GM23338 (cell line): ENCODE results near the gene TAC3. TPM values are rescaled to one million over a fixed set of nuclear protein-coding genes. Genes with fewer than 3 reads are reported as not detected.

ENCODE experiments used
- ATAC-seq: fragments of 200-7000 bp; cut with Tn5 transposase; 3 replicates; pipeline ENCODE4 v1.9.1; 2020
- DNase-seq: peaks from one replicate; pipeline ENCODE4 v3.0.0-alpha.2; 2015; ENCODE audit warnings: low spot score
- H2AFZ ChIP-seq: fragments of 200-600 bp; sonication (generic); 2 replicates; pipeline ENCODE4 v1.8.0; 2016; ENCODE audit warnings: antibody characterized with exemption, mild to moderate bottlenecking, moderate library complexity
- H3F3A ChIP-seq: fragments of 200-600 bp; sonication (generic); replicated peaks from 2 replicates; pipeline ENCODE4 v1.8.0; 2017; ENCODE audit warnings: antibody characterized with exemption, mixed run types, low read depth
- H3K27ac ChIP-seq: fragments of 200-600 bp; sonication (generic); 2 replicates; pipeline ENCODE4 v1.6.1; 2016; ENCODE audit warnings: low read depth
- H3K27me3 ChIP-seq: fragments of 200-600 bp; sonication (generic); 2 replicates; pipeline ENCODE4 v1.8.0; 2016; ENCODE audit warnings: mild to moderate bottlenecking, mixed run types, moderate library complexity; ENCODE audit not compliant: insufficient read depth
- H3K36me3 ChIP-seq: fragments of 200-600 bp; sonication (generic); 2 replicates; pipeline ENCODE4 v1.8.0; 2016; ENCODE audit warnings: mild to moderate bottlenecking; ENCODE audit not compliant: insufficient read depth
- H3K4me1 ChIP-seq: fragments of 200-600 bp; sonication (generic); 2 replicates; pipeline ENCODE4 v1.8.0; 2016; ENCODE audit warnings: mild to moderate bottlenecking, moderate library complexity; ENCODE audit not compliant: insufficient read depth
- H3K4me2 ChIP-seq: fragments of 200-600 bp; sonication (generic); 2 replicates; pipeline ENCODE4 v1.7.1; 2017; ENCODE audit warnings: mixed run types
- H3K4me3 ChIP-seq: fragments of 200-600 bp; sonication (generic); 2 replicates; pipeline ENCODE4 v1.6.1; 2016; ENCODE audit warnings: mixed run types
- H3K79me2 ChIP-seq: fragments of 200-600 bp; sonication (generic); replicated peaks from 2 replicates; pipeline ENCODE4 v1.8.0; 2017; ENCODE audit warnings: mild to moderate bottlenecking; ENCODE audit not compliant: insufficient read depth
- H3K9me2 ChIP-seq: fragments of 200-600 bp; sonication (generic); 2 replicates; pipeline ENCODE4 v1.8.0; 2017; ENCODE audit not compliant: insufficient read depth
- H4K20me1 ChIP-seq: fragments of 200-600 bp; sonication (generic); replicated peaks from 2 replicates; pipeline ENCODE4 v1.8.0; 2017; ENCODE audit warnings: mild to moderate bottlenecking; ENCODE audit not compliant: insufficient read depth
- H3K27ac Mint-ChIP-seq: 2 replicates; pipeline ENCODE4 v1.8.0; 2020; ENCODE audit warnings: inconsistent platforms, mild to moderate bottlenecking, moderate library complexity, mixed read lengths
- H3K27me3 Mint-ChIP-seq: 3 replicates; pipeline ENCODE4 v1.8.0; 2022; ENCODE audit warnings: low read depth, mild to moderate bottlenecking, moderate library complexity, mixed read lengths, inconsistent platforms; ENCODE audit not compliant: insufficient read depth, poor library complexity
- H3K36me3 Mint-ChIP-seq: 3 replicates; pipeline ENCODE4 v1.8.0; 2021; ENCODE audit warnings: low read depth, mild to moderate bottlenecking, inconsistent platforms, moderate library complexity, mixed read lengths
- H3K4me1 Mint-ChIP-seq: 3 replicates; pipeline ENCODE4 v1.8.0; 2020; ENCODE audit warnings: mild to moderate bottlenecking, inconsistent platforms, mixed read lengths
- H3K4me3 Mint-ChIP-seq: 3 replicates; pipeline ENCODE4 v1.8.0; 2021; ENCODE audit warnings: moderate library complexity, mild to moderate bottlenecking, inconsistent platforms, mixed read lengths
- H3K9me3 Mint-ChIP-seq: 3 replicates; pipeline ENCODE4 v1.8.0; 2020; ENCODE audit warnings: moderate library complexity, mild to moderate bottlenecking, inconsistent platforms, mixed read lengths
- CREB1 ChIP-seq: fragments of 250-450 bp; sonication (Bioruptor Pico); IDR thresholded peaks from 2 replicates; pipeline ENCODE4 v1.5.0; 2020; ENCODE audit warnings: low read depth, mild to moderate bottlenecking, moderate library complexity
- CTCF ChIP-seq, 2 experiments: fragments of 200-600 bp in 1 of 2; sonication (generic) in 1 of 2; conservative IDR thresholded peaks; 2 replicates each; pipeline versions ENCODE4 v1.5.1 to v1.6.1; 2016 to 2017; ENCODE audit warnings: antibody characterized with exemption in 2 of 2, low read depth in 2 of 2, mild to moderate bottlenecking in 2 of 2, moderate library complexity in 1 of 2
- ETS1 ChIP-seq: IDR thresholded peaks from 2 replicates; pipeline ENCODE4 v1.6.1; 2016; ENCODE audit warnings: antibody characterized with exemption
- EZH2phosphoT487 ChIP-seq: fragments of 200-600 bp; sonication (generic); IDR thresholded peaks from one replicate; pipeline ENCODE4 v1.8.1; 2018; ENCODE audit warnings: antibody characterized with exemption; ENCODE audit not compliant: unreplicated experiment
- JUNB ChIP-seq: IDR thresholded peaks from one replicate; pipeline ENCODE4 v1.6.1; 2016; ENCODE audit warnings: antibody characterized with exemption; ENCODE audit not compliant: unreplicated experiment
- POLR2AphosphoS5 ChIP-seq: IDR thresholded peaks from 2 replicates; pipeline ENCODE4 v1.6.1; 2016; ENCODE audit warnings: antibody characterized with exemption, low read depth
- STAT1 ChIP-seq: IDR thresholded peaks from one replicate; pipeline ENCODE4 v1.6.1; 2016; ENCODE audit warnings: antibody characterized with exemption; ENCODE audit not compliant: unreplicated experiment
- ZNF114 ChIP-seq: fragments of 250-450 bp; sonication (Bioruptor Pico); IDR thresholded peaks from 2 replicates; pipeline ENCODE4 v1.5.0; 2020; ENCODE audit warnings: mild to moderate bottlenecking, moderate library complexity
- ZNF331 ChIP-seq: fragments of 250-450 bp; sonication (Bioruptor Pico); IDR thresholded peaks from 2 replicates; pipeline ENCODE4 v1.5.0; 2020; ENCODE audit warnings: low read depth, mild to moderate bottlenecking, moderate library complexity
- polyA plus RNA-seq: library from polyadenylated mRNA; unstranded; fragments of >200 nt; fragmentation: Nextera tagmentation; extraction: Ambion mirVana; gene quantifications from 2 replicates; pipeline ENCODE4 v1.2.1, GENCODE V29; 2016
- total RNA-seq: library from RNA; depleted of rRNA; stranded (reverse); fragments of >200 nt; shearing (Covaris generic); gene quantifications from 2 replicates; pipeline ENCODE4 v1.2.3, GENCODE V29; 2014

The TAC3 gene
- total and polyA plus RNA-seq, 2 experiments from 2014 or later = 11.9 to 35.1 TPM

GRCh38 chr12:57012600-57013465, 3.5 kb downstream of the TAC3 start:
- Mint-ChIP-seq H3K4me3 (no peak overlapping the region), H3K27ac (no peak overlapping the region), H3K27me3 (peaks cover 5% of the 10 kb centered on the region), H3K36me3 (peaks cover 3% of the 10 kb centered on the region; the same call in 1 of the 3 replicates), H3K4me1 (peaks cover 61% of the 10 kb centered on the region), H3K9me3 (no peaks in the 10 kb centered on the region)
- H3K79me2 ChIP-seq = no peaks in the 10 kb centered on the region
- no peak overlapping the region for H2AFZ ChIP-seq
- no peaks in the 10 kb centered on the region for H3K36me3 ChIP-seq
- no peaks in the 10 kb centered on the region for H4K20me1 ChIP-seq
- H3K4me1 ChIP-seq = peaks cover 48% of the 10 kb centered on the region
- no peak overlapping the region for H3K4me3 ChIP-seq
- TF ChIP-seq ZNF331 (CRISPR knock-in tag) = no peak
- no peak for TF ChIP-seq CREB1 (CRISPR knock-in tag)
- no peak for TF ChIP-seq STAT1
- no peak for TF ChIP-seq ZNF114 (CRISPR knock-in tag)
- peak; percentile 48 to 60 for TF ChIP-seq CTCF (conservative IDR thresholded peaks at IDR 0.05; ENCODE audit: low read depth in 2 of 2)
- peak; percentile 4; the same call in 1 of the 3 replicates for ATAC-seq
- no peaks in the 10 kb centered on the region for H3K27me3 ChIP-seq
- H3K9me2 ChIP-seq = no peaks in the 10 kb centered on the region
- no peak overlapping the region for H3K4me2 ChIP-seq
- no peak overlapping the region for H3K27ac ChIP-seq
- peak; percentile 52 for DNase-seq
- no peaks in the 10 kb centered on the region; the same call in 1 of the 2 replicates for H3F3A ChIP-seq

DNA sequence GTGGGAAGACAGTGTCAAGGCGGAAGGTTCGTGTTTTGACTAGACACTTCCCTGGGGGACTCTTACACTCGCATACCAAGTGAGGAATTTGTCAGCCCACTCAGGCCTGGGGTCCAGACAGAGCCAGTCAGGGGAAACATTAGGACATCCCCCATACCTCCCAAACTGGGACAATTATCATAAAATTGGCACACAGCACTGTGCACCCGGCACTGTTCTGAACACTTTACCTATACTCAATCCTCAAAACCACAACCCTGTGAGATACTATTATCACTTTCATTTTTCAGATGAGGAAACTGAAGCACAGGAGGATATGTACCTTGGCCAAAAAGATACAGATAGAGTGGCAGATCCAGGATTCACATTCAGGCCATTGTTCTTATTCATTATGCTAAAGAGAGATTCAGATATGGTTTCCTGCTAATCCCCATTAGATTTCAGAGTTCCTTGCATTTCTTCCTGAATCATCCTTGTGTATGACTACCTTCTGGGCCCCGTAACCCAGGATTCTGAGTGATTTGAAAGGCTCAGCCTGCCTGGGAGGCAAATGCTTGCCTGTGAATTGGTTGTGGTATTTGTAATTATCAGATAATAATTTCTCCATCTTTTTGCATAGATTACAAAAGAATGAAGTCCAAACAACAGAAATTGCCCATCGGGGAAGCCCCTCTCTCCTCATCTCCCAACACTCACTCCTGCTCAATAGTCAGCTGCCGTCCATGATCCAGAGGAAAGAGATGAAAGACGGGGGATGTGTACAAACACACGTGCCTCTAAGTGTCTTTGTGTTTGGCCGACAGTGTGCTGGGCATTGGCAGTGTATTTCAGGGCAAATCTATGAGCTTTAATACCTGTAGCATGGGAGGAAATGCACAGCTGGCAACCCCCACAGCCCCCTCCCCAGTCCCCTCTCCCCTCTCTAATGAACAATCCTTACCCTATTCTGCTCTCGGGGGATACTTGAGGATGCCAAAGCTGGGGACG, 4.6 kb downstream of the TAC3 start:
- H3K36me3 Mint-ChIP-seq = peaks cover 3% of the 10 kb centered on the region; the same call in 1 of the 3 replicates
- peaks cover 62% of the 10 kb centered on the region for H3K4me1 Mint-ChIP-seq
- H3K4me3 ChIP-seq = no peak overlapping the region
- H3K27me3 Mint-ChIP-seq = peaks cover 5% of the 10 kb centered on the region
- TF ChIP-seq ETS1 (no peak), POLR2AphosphoS5 (no peak), EZH2phosphoT487 (no peak), STAT1 (no peak), JUNB (no peak), CREB1 (CRISPR knock-in tag) (no peak)
- H2AFZ ChIP-seq = peak overlapping the region; percentile 47; the same call in 1 of the 2 replicates
- no peaks in the 10 kb centered on the region for H3K27me3 ChIP-seq
- H3K36me3 ChIP-seq = no peaks in the 10 kb centered on the region
- 0 out of 2 replicates have a peak overlapping the region, but pooled peaks have one; percentile 23 for H3K4me2 ChIP-seq
- peaks cover 48% of the 10 kb centered on the region for H3K4me1 ChIP-seq
- H3K79me2 ChIP-seq = no peaks in the 10 kb centered on the region
- no peak overlapping the region; the same call in 1 of the 2 replicates for H3K27ac Mint-ChIP-seq
- no peaks in the 10 kb centered on the region for H4K20me1 ChIP-seq
- no peak for ATAC-seq
- no peak overlapping the region for H3K4me3 Mint-ChIP-seq
- no peaks in the 10 kb centered on the region for H3K9me3 Mint-ChIP-seq
- no peak for DNase-seq
- H3K27ac ChIP-seq = no peak overlapping the region
- H3K9me2 ChIP-seq = no peaks in the 10 kb centered on the region
- peaks cover 7% of the 10 kb centered on the region; the same call in 1 of the 2 replicates for H3F3A ChIP-seq
